ENCODE measurements around the gene KIF21B.
"Not testable (repeated sequence)": the region's sequence is repeated elsewhere in the genome, so short reads cannot be mapped to it uniquely, and the experiment has no call there.

KIF21B gene

GRCh38 chr1:200934676-200935245 lies 88.8 kb downstream of the KIF21B start:
- no peak for DNase-seq

GRCh38 chr1:200931776-200932175 lies 91.7 kb downstream of the KIF21B start:
- no peak for DNase-seq

- not testable (repeated sequence) for DNase-seq
Measured at GRCh38 chr1:200930285-200930684, 93.2 kb downstream of the KIF21B start.

- no peak for DNase-seq
Measured at GRCh38 chr1:200929530-200930278, 93.8 kb downstream of the KIF21B start.

GRCh38 chr1:200925831-200926230 lies 97.7 kb downstream of the KIF21B start:
- no peak for DNase-seq

GRCh38 chr1:200923601-200924000 lies 99.9 kb downstream of the KIF21B start:
- no peak for DNase-seq

GRCh38 chr1:200922406-200922805 lies 101.1 kb downstream of the KIF21B start:
- no peak for DNase-seq

GRCh38 chr1:200921571-200922110 lies 101.9 kb downstream of the KIF21B start:
- DNase-seq, result no peak

Measured in CD4-positive, alpha-beta T cell treated with Interleukin-1 beta for 1 hour (primary cell).